ENCODE measurements around the gene HAVCR1.
A peak's percentile ranks its signal among the peaks of the same experiment; 100 is the strongest.
"Not testable (repeated sequence)": the region's sequence is repeated elsewhere in the genome, so short reads cannot be mapped to it uniquely, and the experiment has no call there.

The HAVCR1 gene

DNA sequence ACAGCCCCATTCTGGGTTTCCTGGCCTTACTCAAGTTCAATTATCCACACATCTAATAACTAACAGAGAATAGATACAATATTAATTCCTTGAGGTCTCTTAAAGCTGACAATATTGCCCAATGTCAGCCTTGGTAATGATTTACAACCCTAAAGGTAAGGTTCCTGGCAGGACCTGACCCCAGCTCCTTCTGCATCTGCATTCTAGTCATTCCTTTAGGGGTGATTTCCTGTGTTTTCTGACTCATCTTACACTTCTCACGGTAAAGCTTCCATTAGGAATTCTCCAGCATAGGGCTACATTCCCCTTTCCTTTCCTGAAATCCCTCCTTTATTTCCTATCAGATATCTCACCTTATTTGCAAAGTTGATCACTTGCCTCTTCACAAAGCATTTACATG is 9.3 kb downstream of the HAVCR1 start:
- no peak for DNase-seq

DNA sequence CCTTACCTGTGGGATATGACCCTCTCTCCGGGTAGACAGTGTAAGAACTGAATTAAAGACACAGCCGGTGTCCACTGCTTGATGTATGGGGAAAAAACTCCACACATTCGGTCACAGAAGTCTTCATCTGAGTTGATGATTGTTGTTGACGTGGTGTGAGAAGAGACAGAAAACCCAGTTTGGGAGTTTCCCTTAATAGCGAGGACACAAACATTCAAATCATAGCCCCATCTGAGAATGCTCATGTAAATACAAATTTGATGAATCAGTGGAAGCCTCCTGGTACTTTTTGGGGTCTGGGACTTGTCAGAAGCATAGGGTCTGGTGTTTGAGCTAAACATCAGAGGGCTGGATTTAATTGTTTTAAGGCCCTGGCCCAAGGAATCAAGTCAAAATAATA is 11.0 kb downstream of the HAVCR1 start:
- no peak for DNase-seq

DNA sequence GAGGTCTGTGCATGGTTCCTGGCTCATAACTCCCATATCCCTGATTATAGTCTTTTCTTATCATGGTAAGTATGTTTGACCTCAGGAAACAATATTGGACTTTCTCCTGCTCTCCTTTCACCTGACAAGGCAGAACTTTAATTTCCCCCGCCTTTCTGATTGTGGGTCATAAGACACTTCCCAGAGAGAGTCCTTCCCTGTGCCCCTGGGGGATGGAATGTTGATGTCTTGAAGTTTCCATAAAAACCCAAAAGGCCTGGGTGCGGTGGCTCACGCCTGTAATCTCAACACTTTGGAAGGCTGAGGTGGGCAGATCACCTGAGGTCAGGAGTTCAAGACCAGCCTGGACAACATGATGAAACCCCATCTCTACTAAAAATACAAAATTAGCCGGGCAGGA is 11.9 kb downstream of the HAVCR1 start:
- DNase-seq: not testable (repeated sequence)

DNA sequence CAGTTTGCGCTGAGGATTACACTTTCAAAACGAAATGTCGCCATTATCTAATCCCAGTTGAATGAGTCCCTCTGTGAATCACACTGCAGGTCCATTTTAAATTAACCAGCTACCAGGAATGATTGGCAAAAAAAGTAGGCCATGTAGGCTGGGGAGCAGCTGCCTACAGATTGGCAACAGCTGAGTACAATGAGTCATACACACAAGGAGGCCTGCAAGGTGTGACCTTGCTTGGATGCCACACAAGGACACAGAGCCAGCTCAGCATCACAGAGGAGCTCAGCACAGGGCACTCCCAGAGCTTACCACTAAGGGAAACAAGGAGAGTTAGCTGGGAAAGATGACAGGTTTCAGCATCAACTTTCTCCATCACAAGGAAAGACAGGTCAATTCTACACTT is 12.9 kb downstream of the HAVCR1 start:
- no peak for DNase-seq

DNA sequence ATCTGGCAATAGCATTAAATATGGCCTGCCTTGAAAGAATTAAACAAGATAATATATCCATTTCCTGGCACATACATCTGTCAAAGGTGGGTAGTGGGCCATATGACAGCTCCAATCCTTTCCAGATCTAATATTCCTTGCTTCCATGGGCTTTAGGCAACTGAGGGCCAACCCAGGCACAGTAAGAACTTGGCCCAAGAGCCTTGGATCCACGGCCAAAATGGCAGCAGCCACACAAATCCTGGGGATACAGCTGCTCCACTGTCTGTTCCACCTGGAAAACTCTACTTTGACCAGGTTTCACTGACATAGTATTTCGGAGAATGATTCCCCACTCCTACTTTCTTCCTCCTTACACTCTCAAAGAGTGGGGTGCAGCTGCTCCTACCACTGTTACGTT is 13.3 kb downstream of the HAVCR1 start:
- no peak for DNase-seq

DNA sequence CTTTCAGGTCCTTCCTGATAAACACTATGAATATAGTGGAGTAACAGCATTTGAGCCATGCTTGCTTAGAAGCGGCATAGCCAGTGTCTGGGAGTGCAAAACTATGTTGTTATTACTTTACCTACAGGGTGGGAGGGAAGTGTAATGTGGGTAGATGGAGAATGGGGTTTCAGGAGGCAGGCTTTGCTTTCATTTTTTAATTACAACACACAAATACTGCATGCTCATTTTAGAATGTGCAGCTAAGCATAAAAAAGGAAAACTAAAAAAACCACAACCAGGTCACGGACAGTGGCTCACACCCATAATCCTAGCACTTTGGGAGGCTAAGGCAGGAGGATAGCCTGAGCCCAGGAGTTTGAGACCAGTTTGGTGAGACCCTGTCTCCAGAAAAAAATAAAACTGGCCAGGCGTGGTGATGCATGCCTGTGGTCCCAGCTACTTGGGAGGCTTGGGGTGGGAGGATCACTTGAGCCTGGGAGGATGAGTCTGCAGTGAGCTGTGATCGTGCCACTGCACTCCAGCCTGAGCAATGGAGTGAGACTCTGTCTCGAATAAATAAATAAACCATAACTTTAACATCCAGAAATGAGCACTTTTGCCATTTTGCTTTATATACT is 20.2 kb downstream of the HAVCR1 start:
- no peak for DNase-seq

DNA sequence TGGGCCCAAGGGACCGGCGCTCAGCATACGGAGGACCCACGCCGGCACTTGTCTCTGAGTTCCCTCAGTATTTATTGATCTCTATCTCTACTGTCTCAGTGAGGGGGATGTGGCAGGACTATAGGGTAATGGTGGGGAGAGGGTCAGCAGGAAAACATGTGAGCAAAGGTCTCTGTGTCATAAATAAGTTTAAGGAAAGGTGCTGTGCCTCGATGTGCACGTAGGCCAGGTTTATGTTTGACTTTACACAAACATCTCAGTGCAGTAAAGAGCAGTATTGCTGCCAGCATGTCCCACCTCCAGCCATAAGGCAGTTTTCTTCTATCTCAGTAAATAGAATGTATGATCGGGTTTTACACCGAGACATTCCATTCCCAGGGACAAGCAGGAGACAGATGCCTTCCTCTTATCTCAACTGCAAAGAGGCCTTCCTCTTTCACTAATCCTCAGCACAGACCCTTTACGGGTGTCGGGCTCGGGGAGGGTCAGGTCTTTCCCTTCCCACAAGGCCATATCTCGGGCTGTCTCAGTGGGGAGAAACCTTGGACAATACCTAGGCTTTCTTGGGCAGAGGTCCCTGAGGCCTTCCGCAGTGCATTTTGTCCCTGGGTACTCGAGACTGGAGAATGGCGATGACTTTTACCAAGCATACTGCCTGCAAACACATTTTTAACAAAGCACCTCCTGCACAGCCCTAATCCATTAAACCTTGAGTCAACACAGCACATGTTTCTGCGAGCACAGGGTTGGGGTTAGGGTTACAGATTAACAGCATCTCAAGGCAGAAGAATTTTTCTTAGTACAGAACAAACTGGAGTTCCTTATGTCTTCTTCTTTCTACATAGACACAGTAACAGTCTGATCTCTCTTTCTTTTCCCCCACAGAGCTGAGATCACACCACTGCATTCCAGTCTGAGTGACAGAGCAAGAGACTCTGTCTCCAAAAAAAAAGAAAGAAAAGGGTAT is 24.5 kb downstream of the HAVCR1 start:
- not testable (repeated sequence) for DNase-seq

DNA sequence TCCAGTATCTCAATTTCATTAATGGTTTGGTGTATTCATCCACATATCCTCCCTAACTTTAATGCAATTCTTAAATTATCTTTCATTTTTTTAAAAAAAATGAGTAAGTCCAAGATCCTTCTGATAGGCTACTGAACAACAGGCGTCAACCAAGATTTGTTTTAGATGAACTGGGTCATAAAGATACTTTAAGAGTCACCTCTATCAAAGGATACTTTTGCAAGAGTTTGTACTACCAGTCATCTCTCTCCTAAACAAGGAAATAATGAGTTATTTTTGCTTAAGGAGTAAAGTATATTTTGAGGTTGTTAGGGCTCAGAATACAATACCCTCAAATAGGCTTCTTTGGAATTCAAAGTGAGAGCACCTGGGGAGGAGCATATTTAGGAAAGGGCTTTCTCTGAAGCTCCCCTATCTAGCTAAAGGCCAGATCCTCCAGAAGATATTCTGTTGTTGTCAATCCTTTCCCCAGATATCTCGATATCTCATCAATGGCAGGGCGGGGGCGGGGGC is 25.8 kb downstream of the HAVCR1 start:
- DNase-seq: no peak

DNA sequence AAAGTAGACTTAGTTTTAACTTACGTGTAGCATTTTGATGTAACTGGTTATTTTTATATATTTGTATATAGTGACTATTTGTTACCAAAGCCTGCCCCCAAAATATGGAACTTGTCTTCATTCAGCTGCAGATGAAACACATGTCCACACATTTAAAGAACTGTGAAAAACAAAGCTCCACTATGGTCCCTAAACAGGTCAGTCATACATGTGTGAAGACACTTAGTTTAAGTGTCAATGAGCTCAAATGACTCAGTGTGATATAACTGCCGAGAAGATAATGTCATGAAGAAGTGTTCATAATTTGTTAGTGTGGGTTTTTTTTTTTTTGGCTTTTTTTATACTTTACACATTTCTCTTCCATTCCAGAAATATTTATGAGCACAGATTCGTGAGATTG is 28.2 kb downstream of the HAVCR1 start:
- DNase-seq: no peak

DNA sequence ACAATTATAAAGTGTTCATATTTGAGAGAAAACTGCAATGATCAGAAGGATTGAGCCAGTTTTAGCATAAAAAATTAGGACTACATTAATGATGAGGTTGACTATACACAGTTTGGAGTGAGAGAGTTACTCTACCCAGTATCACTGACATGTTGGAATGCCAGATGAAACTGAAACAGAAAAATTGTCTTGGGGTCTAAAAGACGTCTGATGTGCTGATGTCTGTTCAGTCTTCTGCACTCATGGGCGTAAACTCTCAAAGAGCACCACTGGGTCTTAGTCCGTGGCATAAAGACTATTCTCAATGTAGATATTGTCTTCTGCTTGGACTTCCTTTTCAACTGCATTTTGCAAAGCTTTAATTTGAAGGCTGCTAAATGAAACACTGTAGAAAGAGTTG is 29.5 kb downstream of the HAVCR1 start:
- DNase-seq: no peak

DNA sequence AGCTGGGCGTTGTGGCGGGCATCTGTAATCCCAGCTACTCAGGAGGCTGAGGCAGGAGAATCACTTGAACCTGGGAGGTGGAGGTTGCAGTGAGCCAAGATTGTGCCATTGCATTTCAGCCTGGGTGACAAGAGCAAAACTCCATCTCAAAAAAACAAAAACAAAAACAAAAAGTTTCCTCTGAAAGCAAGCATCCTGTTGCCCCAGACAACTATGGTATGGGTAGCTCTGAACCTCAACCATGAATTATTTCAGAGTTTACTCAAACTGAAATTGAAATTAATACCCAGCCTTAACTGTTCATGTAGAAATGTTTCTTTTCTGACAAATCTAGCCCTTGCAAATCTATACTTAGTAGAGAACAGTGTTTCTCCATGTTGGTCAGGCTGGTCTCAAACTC is 31.3 kb downstream of the HAVCR1 start:
- DNase-seq: not testable (repeated sequence)

DNA sequence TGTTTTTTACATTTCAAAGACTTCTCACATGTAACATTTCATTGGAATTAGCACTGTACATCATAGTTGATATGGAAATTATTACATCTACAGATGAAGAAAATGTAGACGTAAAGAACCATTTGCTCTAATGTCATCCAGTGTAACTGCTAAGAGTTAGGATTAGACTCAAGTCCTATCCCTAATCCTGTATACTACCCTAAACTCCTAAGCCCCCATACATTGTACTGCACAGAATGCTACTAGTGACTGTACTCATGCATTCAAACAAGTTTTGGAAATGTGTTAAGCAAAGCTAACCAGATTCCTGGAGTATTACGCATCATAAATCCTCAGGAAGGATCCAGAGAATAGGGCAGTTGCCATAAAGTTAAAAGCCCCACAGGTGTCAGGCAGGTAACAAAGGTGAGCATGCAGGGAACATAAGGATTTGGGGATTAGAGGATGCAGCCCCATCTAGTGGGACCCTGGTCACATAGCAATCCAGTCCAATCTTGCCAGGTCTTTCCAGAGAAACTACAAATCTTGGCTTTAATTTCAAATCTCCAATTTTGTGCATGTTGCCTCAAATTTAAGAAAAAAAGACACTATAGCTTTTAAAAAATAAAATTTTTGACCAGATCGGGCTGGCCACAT is 32.0 kb downstream of the HAVCR1 start:
- no peak for DNase-seq

DNA sequence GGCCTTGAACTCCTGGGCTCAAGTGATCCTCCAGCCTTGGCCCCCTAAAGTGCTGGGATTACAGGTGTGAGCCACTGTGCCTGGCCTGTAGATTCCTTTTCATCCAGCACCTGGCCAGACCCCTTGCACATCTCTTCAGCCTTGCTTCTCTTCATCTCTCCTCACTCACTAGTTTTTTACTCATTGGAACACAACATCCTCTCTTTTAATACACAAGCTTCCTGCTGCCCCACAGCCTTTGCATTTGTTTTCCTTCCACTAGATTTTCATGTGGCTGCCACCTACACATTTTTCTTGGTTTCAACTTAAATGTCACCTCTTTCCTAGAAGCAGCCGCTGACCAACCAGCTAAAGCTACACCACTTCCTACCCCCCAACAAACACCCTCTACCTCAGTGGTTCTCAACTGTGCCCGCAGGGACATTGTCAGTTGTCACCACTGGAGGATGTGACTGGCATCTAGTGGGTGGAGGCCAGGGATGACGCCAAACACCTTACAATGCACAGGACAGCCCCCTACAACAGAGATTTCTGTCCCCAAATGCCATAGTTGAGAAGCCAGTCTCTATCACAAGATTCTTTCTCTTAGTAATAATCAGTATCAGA is 33.7 kb downstream of the HAVCR1 start:
- DNase-seq: no peak

DNA sequence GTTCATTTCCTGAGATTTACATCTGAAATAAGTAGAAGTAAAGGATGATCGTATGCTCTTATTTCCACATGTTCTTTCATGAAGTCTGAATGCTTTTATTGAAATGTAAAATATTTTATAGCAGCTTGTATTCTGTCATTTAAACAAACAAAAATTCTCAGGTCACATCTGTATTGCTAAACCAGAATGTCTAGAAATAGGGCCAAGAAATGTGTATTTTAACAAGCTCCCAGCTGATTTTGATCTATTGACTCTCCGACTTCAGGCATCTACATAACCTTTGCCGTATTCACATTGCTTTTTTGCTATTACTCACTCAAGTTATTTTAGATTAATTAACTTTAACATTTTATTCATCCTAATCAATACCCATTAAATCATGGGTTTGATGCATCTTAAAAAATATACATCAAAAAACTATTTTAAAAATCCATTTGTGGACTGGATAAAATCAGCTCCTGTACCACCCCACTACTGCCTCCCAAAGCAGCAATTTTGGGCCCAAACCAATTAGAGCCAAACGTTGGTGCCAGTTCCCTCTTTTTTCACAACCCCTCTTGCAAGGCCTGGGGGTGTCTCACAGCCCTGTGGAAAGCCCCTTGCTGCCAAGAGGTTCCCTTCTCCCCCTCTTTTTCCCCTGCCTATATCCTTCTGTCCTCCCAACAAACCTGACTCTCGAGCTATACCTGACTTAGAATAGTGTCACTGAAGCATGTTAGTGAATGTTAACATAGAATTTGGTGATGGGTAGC is 34.5 kb downstream of the HAVCR1 start:
- DNase-seq: no peak

DNA sequence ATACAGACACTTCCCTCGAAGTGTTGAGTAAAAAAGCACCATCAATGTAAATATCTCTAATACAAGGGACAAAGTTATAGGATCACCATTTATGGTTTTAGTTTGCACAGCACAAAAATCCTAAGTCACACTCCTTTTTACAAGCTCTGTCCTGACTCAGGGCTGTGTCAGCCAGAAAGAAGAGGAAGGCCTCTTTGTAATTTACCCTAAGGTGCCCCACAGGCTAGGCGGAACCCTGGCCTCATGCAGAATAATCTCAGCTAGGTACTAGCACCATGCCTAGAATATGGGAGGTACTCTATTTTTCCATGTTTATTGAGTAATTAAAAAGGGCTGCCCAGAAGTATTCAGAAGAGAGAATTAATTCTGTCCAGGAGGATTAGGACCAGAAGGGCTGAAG is 36.9 kb downstream of the HAVCR1 start:
- no peak for DNase-seq

DNA sequence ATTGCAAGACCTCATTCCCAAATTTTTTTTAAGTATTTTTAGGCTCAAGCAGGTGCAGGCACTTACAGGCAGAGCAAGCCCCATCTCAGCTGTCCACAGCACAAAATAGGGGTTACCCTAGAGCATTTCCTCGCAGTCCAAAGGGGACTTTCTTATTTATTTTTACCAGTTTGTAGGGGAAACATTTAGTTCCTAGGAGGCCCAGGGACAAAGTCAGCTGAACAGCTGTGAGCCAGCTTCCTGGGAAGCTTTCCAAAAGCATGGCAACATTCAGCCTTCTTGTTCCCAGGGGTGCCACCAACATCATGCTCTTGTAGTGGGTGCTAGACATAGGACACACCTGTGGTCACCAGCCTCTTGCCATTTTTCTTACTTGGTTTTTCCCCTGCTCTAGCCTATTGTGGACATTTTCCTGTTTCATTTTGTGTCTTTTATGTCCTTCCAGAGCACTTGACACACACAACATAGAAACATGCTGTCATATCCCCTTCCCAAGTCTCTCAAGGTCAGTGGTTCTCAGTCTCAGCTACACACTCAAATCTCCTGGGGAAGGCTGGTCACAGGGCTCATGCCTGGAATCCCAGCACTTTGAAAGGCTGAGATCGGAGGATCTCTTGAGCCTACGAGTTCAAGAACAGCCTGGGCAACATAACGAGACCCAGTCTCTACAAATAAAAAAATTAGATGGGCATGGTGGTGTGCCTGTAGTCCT is 38.2 kb downstream of the HAVCR1 start:
- DNase-seq: peak; percentile 31

DNA sequence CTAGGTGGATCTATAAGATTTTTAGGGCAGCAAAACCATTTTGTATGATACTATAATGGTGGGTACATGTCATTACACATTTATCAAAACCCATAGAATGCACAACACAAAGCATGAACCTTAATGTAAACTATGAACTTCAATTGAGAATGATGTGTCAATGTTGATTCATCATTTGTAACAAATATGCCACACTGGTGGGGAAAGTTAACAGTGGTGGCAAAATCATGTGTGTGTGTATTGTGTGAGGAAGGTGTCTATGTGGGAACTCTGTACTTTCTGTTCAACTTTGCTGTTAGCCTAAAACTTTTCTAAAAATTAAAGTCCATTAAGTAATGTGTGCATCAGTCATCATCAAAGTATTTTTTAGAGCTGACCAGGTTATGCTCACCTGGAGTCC is 38.9 kb downstream of the HAVCR1 start:
- no peak for DNase-seq

DNA sequence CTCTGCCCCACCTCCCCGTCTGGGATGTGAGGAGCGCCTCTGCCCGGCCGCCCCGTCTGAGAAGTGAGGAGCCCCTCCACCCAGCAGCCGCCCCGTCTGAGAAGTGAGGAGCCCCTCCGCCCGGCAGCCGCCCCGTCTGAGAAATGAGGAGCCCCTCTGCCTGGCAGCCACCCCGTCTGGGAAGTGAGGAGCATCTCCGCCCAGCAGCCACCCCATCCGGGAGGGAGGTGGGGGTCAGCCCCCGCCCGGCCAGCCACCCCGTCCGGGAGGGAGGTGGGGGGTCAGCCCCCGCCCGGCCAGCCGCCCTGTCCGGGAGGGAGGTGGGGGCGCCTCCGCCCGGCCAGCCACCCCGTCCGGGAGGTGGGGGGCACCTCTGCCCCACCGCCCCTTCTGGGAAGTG is 44.8 kb downstream of the HAVCR1 start:
- not testable (repeated sequence) for DNase-seq

DNA sequence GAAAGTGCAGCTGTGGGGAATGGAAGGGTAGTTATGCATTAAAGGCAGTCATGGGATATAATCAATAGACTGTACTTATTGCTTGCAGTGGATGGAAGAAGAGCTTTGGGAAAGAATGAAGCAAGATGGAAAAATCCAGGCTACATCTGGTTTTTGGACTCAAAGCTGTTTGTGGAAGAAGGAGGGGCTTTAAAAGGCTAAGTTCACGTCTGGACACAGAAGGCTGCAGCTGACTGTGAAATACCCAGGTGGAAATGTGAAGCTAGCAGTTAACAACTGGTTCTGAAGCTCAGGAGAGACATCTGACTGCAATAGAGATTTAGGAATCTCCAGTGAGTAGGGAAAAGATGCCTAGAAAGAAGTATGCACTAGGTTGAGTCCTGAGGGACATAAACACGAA is 52.7 kb downstream of the HAVCR1 start:
- no peak for DNase-seq

DNA sequence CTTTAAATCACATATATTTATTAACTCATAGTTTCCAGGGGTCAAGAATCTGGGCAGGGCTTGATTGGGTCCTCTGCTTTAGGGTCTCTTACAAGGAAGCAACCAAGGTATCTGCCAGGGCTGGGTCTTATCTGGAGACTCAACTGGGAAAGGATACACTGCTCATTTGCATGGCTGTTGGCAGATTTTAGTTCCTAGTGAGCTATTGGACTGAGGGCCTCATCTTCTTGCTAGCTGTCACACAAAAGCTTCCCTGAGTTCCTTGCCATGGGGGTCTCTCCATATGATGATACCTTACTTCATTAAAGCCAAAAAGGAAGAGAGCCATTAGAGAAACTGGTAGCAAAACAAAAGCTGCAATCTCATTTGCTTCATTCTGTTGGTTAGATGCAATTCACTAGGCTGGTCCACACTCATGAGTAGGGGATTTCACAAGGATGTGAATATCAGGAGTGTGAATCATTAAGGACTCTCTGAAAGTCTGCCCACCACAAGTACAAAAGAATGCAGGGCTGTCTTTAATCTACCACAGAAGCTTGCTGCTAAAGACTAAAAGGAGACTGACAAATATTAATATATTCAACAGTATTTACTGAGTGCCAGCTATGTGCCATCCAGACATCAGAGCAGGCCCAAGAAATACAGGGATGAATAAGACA is 53.9 kb downstream of the HAVCR1 start:
- DNase-seq: no peak

DNA sequence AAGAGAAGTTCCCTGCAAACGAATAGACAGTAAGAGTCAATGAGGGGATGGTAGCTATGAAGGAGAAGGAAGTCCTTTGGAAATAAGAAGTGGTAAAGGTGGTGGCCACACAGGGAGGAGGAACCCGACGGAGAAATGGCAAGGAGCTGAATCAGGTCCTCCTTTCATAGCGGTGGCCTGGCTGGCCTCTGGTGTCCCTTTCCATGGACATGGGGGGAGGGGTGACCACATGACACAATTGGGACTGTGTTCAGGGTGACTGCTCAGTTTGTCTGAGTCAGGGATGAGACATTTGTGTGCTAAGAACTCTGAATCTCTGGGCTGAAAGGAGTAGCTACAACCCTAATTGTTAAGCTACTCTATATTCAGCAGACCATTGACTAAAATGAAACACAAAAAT is 67.2 kb downstream of the HAVCR1 start:
- no peak for DNase-seq
